KOPT-K1 (cell line): ENCODE results near the gene PTH2R.
"Not testable (repeated sequence)": the region's sequence is repeated elsewhere in the genome, so short reads cannot be mapped to it uniquely, and the experiment has no call there.

Source experiments
- H3K27ac ChIP-seq: fragments of 200-600 bp; sonication (generic); 2 replicates; pipeline ENCODE4 v1.5.1; 2016; ENCODE audit warnings: antibody characterized with exemption, mild to moderate bottlenecking, low read depth, low read length; ENCODE audit not compliant: poor library complexity, severe bottlenecking
- H3K36me3 ChIP-seq: fragments of 200-600 bp; sonication (generic); 2 replicates; pipeline ENCODE4 v1.5.1; 2017; ENCODE audit warnings: antibody characterized with exemption, mild to moderate bottlenecking, low read length, moderate library complexity; ENCODE audit not compliant: insufficient read depth
- H3K9me3 ChIP-seq: fragments of 200-600 bp; sonication (generic); 2 replicates; pipeline ENCODE4 v1.5.1; 2017; ENCODE audit warnings: antibody characterized with exemption, low read length, mild to moderate bottlenecking; ENCODE audit not compliant: insufficient read depth, poor library complexity, severe bottlenecking

PTH2R gene

GRCh38 chr2:208375491-208376068 lies 31.0 kb upstream of the PTH2R start:
- H3K36me3 ChIP-seq, result no peaks in the 10 kb centered on the region
- no peaks in the 10 kb centered on the region for H3K9me3 ChIP-seq
- no peak overlapping the region for H3K27ac ChIP-seq

GRCh38 chr2:208377344-208377860 lies 29.2 kb upstream of the PTH2R start:
- not testable (repeated sequence) for H3K9me3 ChIP-seq, H3K27ac ChIP-seq, H3K36me3 ChIP-seq

GRCh38 chr2:208379192-208379591 lies 27.4 kb upstream of the PTH2R start:
- Histone ChIP-seq H3K27ac (no peak overlapping the region), H3K9me3 (no peaks in the 10 kb centered on the region), H3K36me3 (no peaks in the 10 kb centered on the region)

- Histone ChIP-seq H3K27ac (no peak overlapping the region), H3K9me3 (no peaks in the 10 kb centered on the region), H3K36me3 (no peaks in the 10 kb centered on the region)
These were observed 22.0 kb upstream of the PTH2R start for GRCh38 chr2:208384637-208385036.

GRCh38 chr2:208386541-208386940 lies 20.1 kb upstream of the PTH2R start:
- Histone ChIP-seq H3K36me3 (no peaks in the 10 kb centered on the region), H3K27ac (no peak overlapping the region)

GRCh38 chr2:208389940-208390339 lies 16.7 kb upstream of the PTH2R start:
- no peaks in the 10 kb centered on the region for H3K9me3 ChIP-seq
- H3K27ac ChIP-seq, result no peak overlapping the region
- no peaks in the 10 kb centered on the region for H3K36me3 ChIP-seq

More at GRCh38 chr2:208386541-208386940, 20.1 kb upstream of the PTH2R start:
- H3K9me3 ChIP-seq, result no peaks in the 10 kb centered on the region

- Histone ChIP-seq H3K36me3 (no peaks in the 10 kb centered on the region), H3K27ac (no peak overlapping the region), H3K9me3 (no peaks in the 10 kb centered on the region)
These were observed 14.3 kb upstream of the PTH2R start for GRCh38 chr2:208392300-208392699.

GRCh38 chr2:208396796-208397195 lies 9.8 kb upstream of the PTH2R start:
- not testable (repeated sequence) for H3K36me3 ChIP-seq, H3K9me3 ChIP-seq, H3K27ac ChIP-seq

- no peaks in the 10 kb centered on the region for H3K36me3 ChIP-seq
- H3K9me3 ChIP-seq, result no peaks in the 10 kb centered on the region
- no peak overlapping the region for H3K27ac ChIP-seq
These were observed 7.4 kb upstream of the PTH2R start for GRCh38 chr2:208399201-208399600.

GRCh38 chr2:208407667-208408066 lies 1.1 kb downstream of the PTH2R start:
- H3K36me3 ChIP-seq, result no peaks in the 10 kb centered on the region
- no peaks in the 10 kb centered on the region for H3K9me3 ChIP-seq
- H3K27ac ChIP-seq, result no peak overlapping the region

GRCh38 chr2:208413931-208414330 lies 7.3 kb downstream of the PTH2R start:
- no peaks in the 10 kb centered on the region for H3K36me3 ChIP-seq
- no peaks in the 10 kb centered on the region for H3K9me3 ChIP-seq
- no peak overlapping the region for H3K27ac ChIP-seq

- no peaks in the 10 kb centered on the region for H3K36me3 ChIP-seq
- H3K27ac ChIP-seq, result no peak overlapping the region
- no peaks in the 10 kb centered on the region for H3K9me3 ChIP-seq
These were observed 8.7 kb downstream of the PTH2R start for GRCh38 chr2:208415255-208415654.

GRCh38 chr2:208415897-208416296 lies 9.3 kb downstream of the PTH2R start:
- Histone ChIP-seq H3K36me3 (no peaks in the 10 kb centered on the region), H3K27ac (no peak overlapping the region), H3K9me3 (no peaks in the 10 kb centered on the region)

GRCh38 chr2:208426412-208427045 lies 19.9 kb downstream of the PTH2R start:
- no peaks in the 10 kb centered on the region for H3K9me3 ChIP-seq
- H3K27ac ChIP-seq, result no peak overlapping the region
- no peaks in the 10 kb centered on the region for H3K36me3 ChIP-seq

GRCh38 chr2:208437755-208438154 lies 31.2 kb downstream of the PTH2R start:
- H3K27ac ChIP-seq, result no peak overlapping the region
- no peaks in the 10 kb centered on the region for H3K9me3 ChIP-seq

GRCh38 chr2:208440716-208441115 lies 34.1 kb downstream of the PTH2R start:
- H3K36me3 ChIP-seq, result no peaks in the 10 kb centered on the region
- no peaks in the 10 kb centered on the region for H3K9me3 ChIP-seq
- H3K27ac ChIP-seq, result no peak overlapping the region

More at GRCh38 chr2:208437755-208438154, 31.2 kb downstream of the PTH2R start:
- H3K36me3 ChIP-seq, result no peaks in the 10 kb centered on the region
